ENCODE results near the gene PLD5.
"Not testable (repeated sequence)": the region's sequence is repeated elsewhere in the genome, so short reads cannot be mapped to it uniquely, and the experiment has no call there.

The PLD5 gene

GRCh38 chr1:242132121-242132817 lies 392.2 kb downstream of the PLD5 start:
- Histone ChIP-seq H3K79me2 (ENCODE audit: control insufficient read depth, insufficient read depth, low read length, unreplicated experiment) (no peaks in the 10 kb centered on the region), H3K27ac (ENCODE audit: low read depth, low read length) (no peak overlapping the region)

GRCh38 chr1:242128951-242129502 lies 395.5 kb downstream of the PLD5 start:
- no peaks in the 10 kb centered on the region for H3K36me3 ChIP-seq (ENCODE audit: insufficient read depth, low read length)
- no peak overlapping the region for H3K4me3 ChIP-seq (ENCODE audit: low read depth, low read length)
- no peaks in the 10 kb centered on the region for H3K4me1 ChIP-seq (ENCODE audit: control insufficient read depth, insufficient read depth, low read length, unreplicated experiment)
- no peaks in the 10 kb centered on the region for H3K79me2 ChIP-seq (ENCODE audit: control insufficient read depth, insufficient read depth, low read length, unreplicated experiment)
- H3K27ac ChIP-seq (ENCODE audit: low read depth, low read length), result no peak overlapping the region
- H3K27me3 ChIP-seq (ENCODE audit: insufficient read depth, low read length), result no peaks in the 10 kb centered on the region
- H2AFZ ChIP-seq (ENCODE audit: low read length, unreplicated experiment), result no peak overlapping the region

More at GRCh38 chr1:242132121-242132817, 392.2 kb downstream of the PLD5 start:
- H3K4me1 ChIP-seq (ENCODE audit: control insufficient read depth, insufficient read depth, low read length, unreplicated experiment), result no peaks in the 10 kb centered on the region
- H3K4me3 ChIP-seq (ENCODE audit: low read depth, low read length), result no peak overlapping the region
- no peak overlapping the region for H2AFZ ChIP-seq (ENCODE audit: low read length, unreplicated experiment)
- no peaks in the 10 kb centered on the region for H3K36me3 ChIP-seq (ENCODE audit: insufficient read depth, low read length)
- H3K27me3 ChIP-seq (ENCODE audit: insufficient read depth, low read length), result no peaks in the 10 kb centered on the region

GRCh38 chr1:242120432-242120831 lies 404.1 kb downstream of the PLD5 start:
- Histone ChIP-seq H3K27ac (ENCODE audit: low read depth, low read length) (no peak overlapping the region), H3K36me3 (ENCODE audit: insufficient read depth, low read length) (no peaks in the 10 kb centered on the region), H2AFZ (ENCODE audit: low read length, unreplicated experiment) (no peak overlapping the region), H3K4me1 (ENCODE audit: control insufficient read depth, insufficient read depth, low read length, unreplicated experiment) (no peaks in the 10 kb centered on the region), H3K79me2 (ENCODE audit: control insufficient read depth, insufficient read depth, low read length, unreplicated experiment) (no peaks in the 10 kb centered on the region), H3K27me3 (ENCODE audit: insufficient read depth, low read length) (no peaks in the 10 kb centered on the region), H3K4me3 (ENCODE audit: low read depth, low read length) (no peak overlapping the region)

- H3K27me3 ChIP-seq (ENCODE audit: insufficient read depth, low read length), result no peaks in the 10 kb centered on the region
- H3K36me3 ChIP-seq (ENCODE audit: insufficient read depth, low read length), result no peaks in the 10 kb centered on the region
- H3K4me1 ChIP-seq (ENCODE audit: control insufficient read depth, insufficient read depth, low read length, unreplicated experiment), result no peaks in the 10 kb centered on the region
- H3K4me3 ChIP-seq (ENCODE audit: low read depth, low read length), result no peak overlapping the region
- H3K79me2 ChIP-seq (ENCODE audit: control insufficient read depth, insufficient read depth, low read length, unreplicated experiment), result no peaks in the 10 kb centered on the region
- no peak overlapping the region for H3K27ac ChIP-seq (ENCODE audit: low read depth, low read length)
- H2AFZ ChIP-seq (ENCODE audit: low read length, unreplicated experiment), result no peak overlapping the region
These were observed 423.6 kb downstream of the PLD5 start for GRCh38 chr1:242100921-242101320.

GRCh38 chr1:242097283-242097682 lies 427.2 kb downstream of the PLD5 start:
- not testable (repeated sequence) for H3K4me1 ChIP-seq (ENCODE audit: control insufficient read depth, insufficient read depth, low read length, unreplicated experiment); H2AFZ ChIP-seq (ENCODE audit: low read length, unreplicated experiment); H3K36me3 ChIP-seq (ENCODE audit: insufficient read depth, low read length); H3K27me3 ChIP-seq (ENCODE audit: insufficient read depth, low read length); H3K27ac ChIP-seq (ENCODE audit: low read depth, low read length); H3K4me3 ChIP-seq (ENCODE audit: low read depth, low read length); H3K79me2 ChIP-seq (ENCODE audit: control insufficient read depth, insufficient read depth, low read length, unreplicated experiment)

- Histone ChIP-seq H3K79me2 (ENCODE audit: control insufficient read depth, insufficient read depth, low read length, unreplicated experiment) (no peaks in the 10 kb centered on the region), H3K27me3 (ENCODE audit: insufficient read depth, low read length) (no peaks in the 10 kb centered on the region), H3K36me3 (ENCODE audit: insufficient read depth, low read length) (no peaks in the 10 kb centered on the region), H3K27ac (ENCODE audit: low read depth, low read length) (no peak overlapping the region), H3K4me1 (ENCODE audit: control insufficient read depth, insufficient read depth, low read length, unreplicated experiment) (no peaks in the 10 kb centered on the region), H3K4me3 (ENCODE audit: low read depth, low read length) (no peak overlapping the region), H2AFZ (ENCODE audit: low read length, unreplicated experiment) (no peak overlapping the region)
These were observed 431.4 kb downstream of the PLD5 start for GRCh38 chr1:242093116-242093515.

GRCh38 chr1:242089911-242090310 lies 434.6 kb downstream of the PLD5 start:
- no peak overlapping the region for H3K27ac ChIP-seq (ENCODE audit: low read depth, low read length)
- no peaks in the 10 kb centered on the region for H3K36me3 ChIP-seq (ENCODE audit: insufficient read depth, low read length)
- no peaks in the 10 kb centered on the region for H3K79me2 ChIP-seq (ENCODE audit: control insufficient read depth, insufficient read depth, low read length, unreplicated experiment)
- no peak overlapping the region for H2AFZ ChIP-seq (ENCODE audit: low read length, unreplicated experiment)
- no peaks in the 10 kb centered on the region for H3K4me1 ChIP-seq (ENCODE audit: control insufficient read depth, insufficient read depth, low read length, unreplicated experiment)
- 0 out of 2 replicates have a peak, but pooled peaks cover 3% of the 10 kb centered on the region for H3K27me3 ChIP-seq (ENCODE audit: insufficient read depth, low read length)
- H3K4me3 ChIP-seq (ENCODE audit: low read depth, low read length), result no peak overlapping the region

- no peak overlapping the region for H2AFZ ChIP-seq (ENCODE audit: low read length, unreplicated experiment)
- no peaks in the 10 kb centered on the region for H3K4me1 ChIP-seq (ENCODE audit: control insufficient read depth, insufficient read depth, low read length, unreplicated experiment)
- no peak overlapping the region for H3K27ac ChIP-seq (ENCODE audit: low read depth, low read length)
- no peaks in the 10 kb centered on the region for H3K79me2 ChIP-seq (ENCODE audit: control insufficient read depth, insufficient read depth, low read length, unreplicated experiment)
- no peak overlapping the region for H3K4me3 ChIP-seq (ENCODE audit: low read depth, low read length)
- 0 out of 2 replicates have a peak, but pooled peaks cover 3% of the 10 kb centered on the region for H3K27me3 ChIP-seq (ENCODE audit: insufficient read depth, low read length)
- H3K36me3 ChIP-seq (ENCODE audit: insufficient read depth, low read length), result no peaks in the 10 kb centered on the region
These were observed 435.6 kb downstream of the PLD5 start for GRCh38 chr1:242088875-242089274.

GRCh38 chr1:242086706-242087105 lies 437.8 kb downstream of the PLD5 start:
- Histone ChIP-seq H2AFZ (ENCODE audit: low read length, unreplicated experiment) (no peak overlapping the region), H3K4me3 (ENCODE audit: low read depth, low read length) (no peak overlapping the region), H3K27ac (ENCODE audit: low read depth, low read length) (no peak overlapping the region), H3K4me1 (ENCODE audit: control insufficient read depth, insufficient read depth, low read length, unreplicated experiment) (no peaks in the 10 kb centered on the region), H3K36me3 (ENCODE audit: insufficient read depth, low read length) (no peaks in the 10 kb centered on the region), H3K27me3 (ENCODE audit: insufficient read depth, low read length) (peaks cover 12% of the 10 kb centered on the region; the same call in 1 of the 2 replicates), H3K79me2 (ENCODE audit: control insufficient read depth, insufficient read depth, low read length, unreplicated experiment) (no peaks in the 10 kb centered on the region)

GRCh38 chr1:242086093-242086492 lies 438.4 kb downstream of the PLD5 start:
- Histone ChIP-seq H3K4me3 (ENCODE audit: low read depth, low read length) (no peak overlapping the region), H3K27ac (ENCODE audit: low read depth, low read length) (no peak overlapping the region), H2AFZ (ENCODE audit: low read length, unreplicated experiment) (no peak overlapping the region), H3K4me1 (ENCODE audit: control insufficient read depth, insufficient read depth, low read length, unreplicated experiment) (no peaks in the 10 kb centered on the region), H3K27me3 (ENCODE audit: insufficient read depth, low read length) (peaks cover 12% of the 10 kb centered on the region; the same call in 1 of the 2 replicates), H3K79me2 (ENCODE audit: control insufficient read depth, insufficient read depth, low read length, unreplicated experiment) (no peaks in the 10 kb centered on the region), H3K36me3 (ENCODE audit: insufficient read depth, low read length) (no peaks in the 10 kb centered on the region)

GRCh38 chr1:242083742-242084141 lies 440.8 kb downstream of the PLD5 start:
- Histone ChIP-seq H2AFZ (ENCODE audit: low read length, unreplicated experiment) (no peak overlapping the region), H3K79me2 (ENCODE audit: control insufficient read depth, insufficient read depth, low read length, unreplicated experiment) (no peaks in the 10 kb centered on the region), H3K36me3 (ENCODE audit: insufficient read depth, low read length) (no peaks in the 10 kb centered on the region), H3K27ac (ENCODE audit: low read depth, low read length) (no peak overlapping the region), H3K27me3 (ENCODE audit: insufficient read depth, low read length) (peaks cover 12% of the 10 kb centered on the region; the same call in 1 of the 2 replicates), H3K4me3 (ENCODE audit: low read depth, low read length) (no peak overlapping the region), H3K4me1 (ENCODE audit: control insufficient read depth, insufficient read depth, low read length, unreplicated experiment) (no peaks in the 10 kb centered on the region)
